Measurements from ENCODE around the gene HSPH1.
A peak's percentile ranks its signal among the peaks of the same experiment; 100 is the strongest.
"Not testable (repeated sequence)": the region's sequence is repeated elsewhere in the genome, so short reads cannot be mapped to it uniquely, and the experiment has no call there.

The HSPH1 gene

GRCh38 chr13:31177813-31178495 lies 16.2 kb upstream of the HSPH1 start:
- not testable (repeated sequence) for DNase-seq (ENCODE audit: low read depth, low spot score)

DNA sequence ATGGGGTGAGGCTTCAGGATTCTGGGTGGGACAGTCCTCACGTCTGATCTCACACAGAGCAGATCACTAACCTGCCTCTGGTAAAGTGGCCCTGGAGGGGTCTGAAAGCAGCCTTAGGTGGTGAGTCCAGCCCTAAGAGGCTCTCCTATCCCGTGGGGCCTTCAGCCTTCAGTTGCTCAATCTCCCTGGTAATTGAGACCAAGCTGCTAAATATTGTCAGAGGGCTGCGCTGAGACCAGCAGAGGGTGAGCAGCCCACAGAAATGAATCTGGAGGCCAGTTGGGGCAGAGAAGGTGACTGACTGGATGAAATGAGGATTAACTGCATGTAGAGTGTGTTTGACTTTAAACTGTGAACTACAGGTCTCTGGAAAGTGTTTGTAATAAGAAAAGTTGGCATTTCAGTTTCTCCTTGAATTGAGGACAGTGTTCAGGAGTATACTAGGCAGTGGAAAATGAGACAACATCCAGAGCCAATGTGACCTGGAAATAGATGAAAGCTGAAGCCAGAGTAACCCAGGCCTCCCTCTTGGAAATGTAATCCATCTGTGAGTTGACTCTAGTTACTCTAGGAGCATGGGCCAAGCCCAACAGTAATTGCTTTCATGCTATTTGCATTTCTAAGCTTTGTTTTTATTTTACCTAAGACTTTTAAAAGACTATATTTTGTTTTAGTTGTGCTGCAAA lies 14.3 kb upstream of the HSPH1 start:
- no peak for DNase-seq (ENCODE audit: low read depth, low spot score)

- DNase-seq (ENCODE audit: low read depth, low spot score): no peak
Observed at GRCh38 chr13:31174018-31174417, 12.3 kb upstream of the HSPH1 start.

DNA sequence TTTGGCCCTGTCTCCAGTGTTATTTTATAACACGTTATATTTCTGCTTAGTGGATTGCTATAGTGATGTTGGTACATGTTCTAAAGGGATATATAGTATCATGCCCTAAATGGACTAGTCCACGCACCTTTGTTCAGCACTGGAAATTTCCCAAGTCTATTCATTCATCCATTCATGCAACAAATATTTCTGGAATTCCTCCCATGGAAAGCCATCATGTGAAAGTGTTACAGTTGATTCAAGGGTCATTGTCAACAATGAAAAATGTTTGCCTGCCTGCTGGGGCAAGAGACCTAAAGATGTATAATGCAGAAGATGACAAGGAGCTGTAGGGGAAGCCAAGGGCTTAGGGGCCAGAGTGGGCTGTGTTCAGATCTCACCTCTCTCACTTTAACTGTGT lies 10.8 kb upstream of the HSPH1 start:
- DNase-seq (ENCODE audit: low read depth, low spot score): no peak

DNA sequence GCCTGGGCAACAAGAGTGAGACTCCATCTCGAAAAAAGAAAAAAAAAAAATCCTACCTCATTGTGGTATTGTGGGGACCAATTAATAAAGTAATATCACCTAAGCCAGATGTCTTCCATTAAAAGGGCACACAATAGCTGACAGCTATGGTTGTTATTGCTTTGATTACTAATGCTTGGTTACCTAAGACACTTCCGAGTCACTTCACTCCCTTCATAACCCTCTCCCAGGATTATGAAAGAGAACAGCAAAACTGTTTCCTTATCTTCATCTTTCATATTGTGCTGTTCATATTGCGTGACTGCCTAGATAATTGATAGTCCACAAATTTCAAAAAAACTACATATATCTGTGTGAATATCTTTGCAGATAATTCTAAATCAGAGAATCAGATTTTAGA lies 10.3 kb upstream of the HSPH1 start:
- no peak for DNase-seq (ENCODE audit: low read depth, low spot score)

GRCh38 chr13:31168736-31169135 lies 7.0 kb upstream of the HSPH1 start:
- no peak for DNase-seq (ENCODE audit: low read depth, low spot score)

GRCh38 chr13:31168166-31168565 lies 6.5 kb upstream of the HSPH1 start:
- no peak for DNase-seq (ENCODE audit: low read depth, low spot score)

- no peak for DNase-seq (ENCODE audit: low read depth, low spot score)
Observed at GRCh38 chr13:31167490-31167889, 5.8 kb upstream of the HSPH1 start.

GRCh38 chr13:31166591-31166990 lies 4.9 kb upstream of the HSPH1 start:
- no peak for DNase-seq (ENCODE audit: low read depth, low spot score)

DNA sequence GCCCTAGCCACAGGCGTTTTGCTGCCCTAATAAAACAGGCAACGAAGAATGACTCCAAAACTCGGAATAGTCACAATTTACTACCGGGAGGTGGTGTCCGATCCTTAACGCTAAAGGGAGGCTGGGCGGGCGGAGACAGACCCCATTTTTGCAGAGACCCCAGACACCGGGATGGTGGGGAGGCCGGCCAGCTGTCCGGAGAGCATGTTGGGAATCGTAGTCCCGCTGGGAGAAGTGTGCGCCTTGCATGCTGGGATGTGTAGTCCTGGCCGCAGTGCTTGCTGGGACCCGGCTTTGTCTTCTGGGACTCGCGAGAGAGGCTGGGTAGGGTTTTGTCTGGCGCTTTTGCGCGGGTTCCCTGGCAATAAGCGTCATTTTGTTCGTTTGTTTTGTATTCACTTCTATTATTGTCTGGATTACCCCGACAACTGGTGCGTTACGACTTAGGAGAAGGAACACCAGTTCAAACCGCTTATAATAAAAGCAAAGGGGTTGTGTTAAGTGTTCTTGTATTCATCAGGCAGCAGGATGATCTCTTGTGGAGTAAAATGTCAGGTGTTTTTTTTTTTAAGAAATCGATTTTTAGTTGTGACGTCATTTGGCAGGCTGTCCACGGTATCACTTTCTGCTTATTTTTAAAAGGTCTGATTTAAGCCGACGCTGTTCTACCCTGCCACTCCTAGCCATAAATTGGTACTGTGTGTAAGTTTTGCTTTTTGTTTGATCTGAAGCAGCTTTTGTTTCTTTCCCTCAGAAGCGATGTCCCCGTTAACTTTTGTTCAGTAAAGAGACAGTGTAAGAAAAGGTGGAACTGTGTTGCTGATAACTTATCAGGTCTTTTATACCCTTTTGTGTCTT lies 676 bp upstream of the HSPH1 start:
- DNase-seq (ENCODE audit: low read depth, low spot score): peak; percentile 99

- peak; percentile 65 for DNase-seq (ENCODE audit: low read depth, low spot score)
Observed at GRCh38 chr13:31160857-31161556, 697 bp downstream of the HSPH1 start.

GRCh38 chr13:31159306-31159705 lies 2.4 kb downstream of the HSPH1 start:
- DNase-seq (ENCODE audit: low read depth, low spot score): no peak

DNA sequence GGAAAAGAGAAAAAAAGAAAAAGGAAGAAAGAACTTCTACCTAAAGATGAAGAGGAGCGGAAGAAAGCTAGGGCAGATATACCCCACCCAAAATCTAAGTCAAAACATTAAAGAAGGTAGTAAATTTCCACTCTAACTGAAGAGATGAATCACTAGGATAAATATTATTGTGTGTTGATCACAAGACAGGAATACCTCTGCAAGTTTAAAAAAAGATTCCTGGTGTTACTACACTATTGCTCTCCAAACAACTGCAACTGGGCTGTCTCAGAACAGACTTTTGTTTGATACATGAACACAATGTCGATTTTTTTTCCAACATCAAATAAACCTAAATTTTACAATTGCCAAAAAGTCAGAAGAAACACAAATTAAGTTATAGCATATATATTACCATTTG lies 6.8 kb downstream of the HSPH1 start:
- no peak for DNase-seq (ENCODE audit: low read depth, low spot score)

DNA sequence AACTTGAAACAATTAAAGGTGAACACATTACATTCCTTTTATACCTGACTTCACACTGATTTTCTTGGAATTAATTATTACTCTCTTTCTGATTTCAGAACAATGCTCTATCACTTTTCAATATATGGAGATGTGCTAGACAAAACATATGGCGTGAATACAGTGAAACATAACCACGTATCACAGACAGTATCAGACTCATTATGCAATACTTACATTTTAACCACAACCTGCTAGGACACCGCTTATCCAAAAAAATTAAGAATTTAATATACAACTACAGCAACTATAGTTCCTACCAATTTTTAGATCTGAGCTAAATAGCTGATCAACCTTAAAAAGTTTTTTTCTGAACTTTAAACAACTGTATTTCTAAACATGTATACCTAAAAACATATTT lies 9.9 kb downstream of the HSPH1 start:
- DNase-seq (ENCODE audit: low read depth, low spot score): no peak

DNA sequence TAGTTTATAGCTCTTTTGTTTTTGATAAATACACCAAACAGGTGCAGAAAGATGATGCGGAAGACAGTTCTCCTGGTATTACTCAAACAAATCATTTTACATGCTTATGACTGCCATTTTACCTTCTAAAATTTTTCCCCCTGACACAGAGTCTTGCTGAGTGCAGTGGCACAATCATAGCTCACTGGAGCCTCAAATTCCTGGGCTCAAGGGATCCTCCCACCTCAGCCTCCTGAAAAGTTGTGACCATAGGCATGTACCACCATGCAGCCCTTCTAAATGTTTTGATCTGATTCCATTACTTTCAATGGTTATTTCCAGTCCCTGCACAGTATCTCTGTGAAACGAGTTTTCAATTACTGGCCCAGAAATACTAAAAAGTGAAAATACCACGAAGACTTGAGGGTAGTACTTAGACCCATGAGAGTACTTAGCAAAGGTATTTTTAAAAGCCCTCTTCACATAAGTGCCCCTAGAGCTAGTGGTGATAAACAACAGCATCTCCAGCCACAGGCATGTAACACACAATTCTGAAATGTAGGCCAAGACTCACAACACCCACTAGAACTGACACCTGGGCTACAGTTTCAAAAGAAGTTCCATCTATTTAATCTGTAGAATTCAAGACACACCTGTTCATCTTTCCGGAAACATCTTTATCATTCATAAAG lies 11.3 kb downstream of the HSPH1 start:
- DNase-seq (ENCODE audit: low read depth, low spot score): no peak

DNA sequence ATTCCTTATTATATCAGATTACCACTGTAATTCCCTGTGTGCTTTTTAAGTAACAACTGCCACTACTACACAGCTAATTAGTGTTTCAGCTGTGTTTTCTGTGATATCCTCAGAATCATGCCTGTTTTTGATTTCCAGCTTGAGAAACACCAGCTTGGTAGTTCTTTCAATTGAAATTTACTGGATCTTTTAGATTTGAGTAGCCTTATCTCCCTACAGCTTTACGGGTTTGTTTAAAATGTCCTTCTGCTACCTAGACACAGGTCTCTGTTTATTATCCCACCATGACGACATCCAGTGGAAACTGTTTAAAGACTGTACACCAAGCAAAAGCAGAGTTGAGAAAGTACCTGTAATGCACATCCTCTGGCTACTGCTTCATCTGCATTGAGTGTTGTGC lies 12.1 kb downstream of the HSPH1 start:
- no peak for DNase-seq (ENCODE audit: low read depth, low spot score)

DNA sequence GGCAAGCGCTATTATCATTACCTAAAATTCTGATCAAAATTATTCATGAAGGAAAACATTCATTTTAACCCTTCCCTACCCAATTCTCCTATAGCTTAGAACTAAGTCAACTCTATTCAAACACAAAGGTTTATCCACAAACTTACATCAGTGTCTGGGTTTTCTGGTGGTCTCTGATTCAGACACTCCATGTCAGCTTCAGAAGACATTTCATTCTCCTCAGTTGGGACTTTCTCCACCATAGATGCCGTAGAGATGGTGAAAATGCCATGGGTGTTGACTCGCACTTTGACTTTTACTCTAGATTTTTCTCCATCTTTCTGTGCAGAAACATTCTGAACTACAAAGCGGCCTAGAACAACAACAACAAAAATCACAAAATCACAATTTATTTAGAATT lies 16.3 kb downstream of the HSPH1 start:
- no peak for DNase-seq (ENCODE audit: low read depth, low spot score)

- no peak for DNase-seq (ENCODE audit: low read depth, low spot score)
Observed at GRCh38 chr13:31138515-31138914, 23.2 kb downstream of the HSPH1 start.

DNA sequence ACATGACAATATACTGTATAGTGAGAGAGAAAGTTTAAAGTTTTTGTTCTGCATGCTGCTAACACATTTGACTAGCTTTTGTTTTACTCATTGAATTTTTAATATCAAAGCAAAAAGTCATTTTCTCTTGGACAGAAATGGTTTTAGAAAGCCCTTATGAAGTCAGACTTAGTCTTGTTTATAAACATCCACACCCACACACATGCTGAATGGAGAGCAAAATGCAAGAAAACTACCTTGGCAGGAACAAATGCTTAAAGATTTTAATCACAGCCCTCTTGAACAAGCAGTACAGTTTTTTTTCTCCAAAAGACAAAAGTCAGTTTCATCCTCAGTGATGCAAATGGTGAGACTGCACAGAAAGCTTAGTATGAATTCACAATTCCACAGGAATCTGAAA lies 25.0 kb downstream of the HSPH1 start:
- no peak for DNase-seq (ENCODE audit: low read depth, low spot score)

- no peak for DNase-seq (ENCODE audit: low read depth, low spot score)
Observed at GRCh38 chr13:31134039-31134711, 27.5 kb downstream of the HSPH1 start.

- no peak for DNase-seq (ENCODE audit: low read depth, low spot score)
Observed at GRCh38 chr13:31133621-31134020, 28.1 kb downstream of the HSPH1 start.
